H1 (cell line): ENCODE results near the gene RBM19.

Experiments
- BACH1 ChIP-seq: IDR thresholded peaks from 2 replicates; pipeline ENCODE4 v1.6.1; 2012; ENCODE audit warnings: low read length, improper control_type of control experiment
- BCL11A ChIP-seq, 2 experiments: IDR thresholded peaks; one replicate each; pipeline ENCODE4 v1.6.1; 2011; ENCODE audit warnings: low read depth in 2 of 2, low read length in 2 of 2, mild to moderate bottlenecking in 2 of 2
- CHD1 ChIP-seq: IDR thresholded peaks from 2 replicates; pipeline ENCODE4 v1.6.1; 2012; ENCODE audit warnings: low read depth, low read length, improper control_type of control experiment
- CTCF ChIP-seq, 3 experiments: IDR thresholded peaks; 1 replicate in 2 of 3; 2 replicates in 1 of 3; pipeline versions ENCODE4 v1.5.1 to v1.6.1; 2011; ENCODE audit warnings: low read length in 3 of 3, mild to moderate bottlenecking in 3 of 3, inconsistent platforms in 2 of 3, low read depth in 1 of 3, moderate library complexity in 1 of 3; ENCODE audit not compliant: insufficient read depth in 1 of 3; ENCODE audit errors: control extremely low read depth in 1 of 3
- EGR1 ChIP-seq: IDR thresholded peaks from 2 replicates; pipeline ENCODE4 v1.6.1; 2011; ENCODE audit warnings: low read depth, low read length, borderline replicate concordance
- EP300 ChIP-seq, 2 experiments: IDR thresholded peaks; 1 replicate in 1 of 2; 2 replicates in 1 of 2; pipeline ENCODE4 v1.6.1; 2011 to 2012; ENCODE audit warnings: low read depth in 2 of 2, low read length in 2 of 2, mild to moderate bottlenecking in 2 of 2, borderline replicate concordance in 1 of 2, inconsistent platforms in 1 of 2, moderate library complexity in 1 of 2
- EZH2 ChIP-seq: fragments of 200-600 bp; sonication (generic); IDR thresholded peaks from 2 replicates; pipeline ENCODE4 v1.7.1; 2012; ENCODE audit warnings: low read depth, mild to moderate bottlenecking, moderate library complexity, low read length, inconsistent platforms; ENCODE audit not compliant: severe bottlenecking
- FOSL1 ChIP-seq: IDR thresholded peaks from 2 replicates; pipeline ENCODE4 v1.6.1; 2011; ENCODE audit warnings: mild to moderate bottlenecking, low read depth, low read length, moderate library complexity; ENCODE audit not compliant: insufficient read depth
- POLR2A ChIP-seq, 2 experiments: IDR thresholded peaks; 1 replicate in 1 of 2; 2 replicates in 1 of 2; pipeline ENCODE4 v1.6.1; 2011; ENCODE audit warnings: low read depth in 2 of 2, low read length in 2 of 2, mild to moderate bottlenecking in 2 of 2; ENCODE audit errors: control extremely low read depth in 1 of 2
- POLR2AphosphoS5 ChIP-seq: IDR thresholded peaks from 2 replicates; pipeline ENCODE4 v1.6.1; 2011; ENCODE audit warnings: low read depth, low read length
- RFX5 ChIP-seq: IDR thresholded peaks from 2 replicates; pipeline ENCODE4 v1.6.1; 2011; ENCODE audit warnings: low read depth, low read length, improper control_type of control experiment, borderline replicate concordance
- TBP ChIP-seq: IDR thresholded peaks from 2 replicates; pipeline ENCODE4 v1.6.1; 2011; ENCODE audit warnings: low read depth, low read length, improper control_type of control experiment
- USF2 ChIP-seq: IDR thresholded peaks from 2 replicates; pipeline ENCODE4 v1.6.1; 2011; ENCODE audit warnings: low read length, improper control_type of control experiment
- ZNF274 ChIP-seq: IDR thresholded peaks from 2 replicates; pipeline ENCODE4 v1.7.0; 2012; ENCODE audit warnings: low read length, borderline replicate concordance; ENCODE audit errors: extremely low read depth

GRCh38 chr12:114006482-114007425 lies 40.6 kb upstream of the RBM19 start:
- TF ChIP-seq TBP = no peak
- TF ChIP-seq POLR2A (IDR thresholded peaks at IDR 0.05; ENCODE audit: control extremely low read depth in 1 of 2, low read depth in 2 of 2, low read length in 2 of 2) = no peak
- TF ChIP-seq EP300 (IDR thresholded peaks at IDR 0.05; ENCODE audit: borderline replicate concordance in 1 of 2, low read depth in 2 of 2, low read length in 2 of 2) = no peak
- peak in 1 of 3 experiments; percentile 19; a peak in 1 of 4 replicates for TF ChIP-seq CTCF (IDR thresholded peaks at IDR 0.05; ENCODE audit: control extremely low read depth in 1 of 3, insufficient read depth in 1 of 3, low read depth in 1 of 3, low read length in 3 of 3)
- no peak for TF ChIP-seq EZH2
- no peak for TF ChIP-seq ZNF274
- no peak for TF ChIP-seq BCL11A (IDR thresholded peaks at IDR 0.05; ENCODE audit: low read depth in 2 of 2, low read length in 2 of 2)
- no peak for TF ChIP-seq USF2
- TF ChIP-seq FOSL1 = no peak
- TF ChIP-seq BACH1 = no peak
- no peak for TF ChIP-seq POLR2AphosphoS5
- no peak for TF ChIP-seq EGR1
- no peak for TF ChIP-seq RFX5
- TF ChIP-seq CHD1 = no peak
